ENCODE measurements around the gene TBC1D1.

- TF ChIP-seq, protein P1, sequence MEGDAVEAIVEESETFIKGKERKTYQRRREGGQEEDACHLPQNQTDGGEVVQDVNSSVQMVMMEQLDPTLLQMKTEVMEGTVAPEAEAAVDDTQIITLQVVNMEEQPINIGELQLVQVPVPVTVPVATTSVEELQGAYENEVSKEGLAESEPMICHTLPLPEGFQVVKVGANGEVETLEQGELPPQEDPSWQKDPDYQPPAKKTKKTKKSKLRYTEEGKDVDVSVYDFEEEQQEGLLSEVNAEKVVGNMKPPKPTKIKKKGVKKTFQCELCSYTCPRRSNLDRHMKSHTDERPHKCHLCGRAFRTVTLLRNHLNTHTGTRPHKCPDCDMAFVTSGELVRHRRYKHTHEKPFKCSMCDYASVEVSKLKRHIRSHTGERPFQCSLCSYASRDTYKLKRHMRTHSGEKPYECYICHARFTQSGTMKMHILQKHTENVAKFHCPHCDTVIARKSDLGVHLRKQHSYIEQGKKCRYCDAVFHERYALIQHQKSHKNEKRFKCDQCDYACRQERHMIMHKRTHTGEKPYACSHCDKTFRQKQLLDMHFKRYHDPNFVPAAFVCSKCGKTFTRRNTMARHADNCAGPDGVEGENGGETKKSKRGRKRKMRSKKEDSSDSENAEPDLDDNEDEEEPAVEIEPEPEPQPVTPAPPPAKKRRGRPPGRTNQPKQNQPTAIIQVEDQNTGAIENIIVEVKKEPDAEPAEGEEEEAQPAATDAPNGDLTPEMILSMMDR (IDR thresholded peaks at IDR 0.05) = no peak
- TF ChIP-seq POLR2A (IDR thresholded peaks at IDR 0.05) (no peak), POLR2AphosphoS5 (IDR thresholded peaks at IDR 0.05; ENCODE audit: insufficient read depth in 1 of 2, low read depth in 1 of 2) (no peak)
These were observed 104.5 kb downstream of the TBC1D1 start for GRCh38 chr4:37995299-37995821.

All from vagina (tissue), 2 donors.